IMR-90 (cell line): ENCODE results near the gene FOXN3. TPM values are rescaled to one million over a fixed set of nuclear protein-coding genes. Genes with fewer than 3 reads are reported as not detected.

ENCODE experiments used
- ATAC-seq: fragments of 200-7000 bp; cut with Tn5 transposase; 2 replicates; pipeline ENCODE4 v1.9.1; 2020; ENCODE audit warnings: low read depth, mild to moderate bottlenecking, moderate library complexity
- BruUV-seq: library from RNA; stranded (reverse); fragments of 400-500 nt; replicated peaks from 2 replicates; lab custom pipeline; 2021; lab: Mats Ljungman, UMichigan
- CTCF ChIA-PET: fragments of 300-600 bp; formaldehyde crosslinking; extraction: SDS; loops from one replicate; lab custom pipeline; 2021; ENCODE audit warnings: antibody characterized with exemption; lab: Yijun Ruan, JAX
- POLR2A ChIA-PET: fragments of 300-600 bp; sonication (Branson Sonifier 250); formaldehyde crosslinking; loops from one replicate; lab custom pipeline; 2022; ENCODE audit warnings: antibody characterized with exemption; ENCODE audit not compliant: unreplicated experiment; lab: Charles Lee
- DNase-seq: peaks from one replicate; pipeline ENCODE4 v3.0.0; 2013
- H2AFZ ChIP-seq: replicated peaks from 2 replicates; pipeline ENCODE3; 2013; ENCODE audit warnings: low read length, mild to moderate bottlenecking; ENCODE audit not compliant: poor library complexity
- H2AK5ac ChIP-seq: 2 replicates; pipeline ENCODE4 v1.6.1; 2013; ENCODE audit warnings: low read depth, low read length, inconsistent platforms
- H2AK9ac ChIP-seq: replicated peaks from 2 replicates; pipeline ENCODE3; 2013; ENCODE audit warnings: mild to moderate bottlenecking, low read depth, low read length, moderate library complexity; ENCODE audit not compliant: poor library complexity
- H2BK120ac ChIP-seq: 2 replicates; pipeline ENCODE4 v1.6.1; 2013; ENCODE audit warnings: low read depth, low read length, inconsistent platforms
- H2BK15ac ChIP-seq: 3 replicates; pipeline ENCODE4 v1.6.1; 2013; ENCODE audit warnings: low read depth, low read length, inconsistent platforms
- H2BK20ac ChIP-seq: 2 replicates; pipeline ENCODE4 v1.6.1; 2013; ENCODE audit warnings: low read depth, mild to moderate bottlenecking, inconsistent platforms, low read length, moderate library complexity
- H2BK5ac ChIP-seq: 2 replicates; pipeline ENCODE4 v1.6.1; 2013; ENCODE audit warnings: mild to moderate bottlenecking, low read depth, low read length, inconsistent platforms; ENCODE audit not compliant: poor library complexity, severe bottlenecking
- H3K14ac ChIP-seq: replicated peaks from 2 replicates; pipeline ENCODE4 v1.6.1; 2013; ENCODE audit warnings: low read depth, low read length, inconsistent platforms
- H3K18ac ChIP-seq: 2 replicates; pipeline ENCODE4 v1.6.1; 2013; ENCODE audit warnings: low read depth, low read length, control low read depth
- H3K23ac ChIP-seq: 2 replicates; pipeline ENCODE4 v1.6.1; 2013; ENCODE audit warnings: low read depth, low read length, inconsistent platforms
- H3K27ac ChIP-seq: 2 replicates; pipeline ENCODE4 v1.5.1; 2013; ENCODE audit warnings: mild to moderate bottlenecking, control low read depth, low read length; ENCODE audit not compliant: insufficient read depth
- H3K27me3 ChIP-seq: 2 replicates; pipeline ENCODE4 v1.6.1; 2013; ENCODE audit warnings: low read length; ENCODE audit not compliant: control insufficient read depth, insufficient read depth
- H3K36me3 ChIP-seq: 2 replicates; pipeline ENCODE4 v1.6.1; 2013; ENCODE audit warnings: low read length, mixed read lengths; ENCODE audit not compliant: control insufficient read depth, insufficient read depth
- H3K4ac ChIP-seq: 2 replicates; pipeline ENCODE4 v1.6.1; 2013; ENCODE audit warnings: low read depth, low read length, inconsistent platforms
- H3K4me1 ChIP-seq: 2 replicates; pipeline ENCODE4 v1.6.1; 2013; ENCODE audit warnings: low read length, mixed read lengths; ENCODE audit not compliant: control insufficient read depth, insufficient read depth
- H3K4me2 ChIP-seq: 2 replicates; pipeline ENCODE4 v1.6.1; 2013; ENCODE audit warnings: low read depth, mild to moderate bottlenecking, control low read depth, low read length, moderate library complexity
- H3K4me3 ChIP-seq: 2 replicates; pipeline ENCODE4 v1.5.1; 2013; ENCODE audit warnings: low read depth, mild to moderate bottlenecking, control low read depth, low read length, moderate library complexity; ENCODE audit not compliant: insufficient read depth
- H3K56ac ChIP-seq: 2 replicates; pipeline ENCODE4 v1.6.1; 2013; ENCODE audit warnings: low read length, inconsistent platforms; ENCODE audit not compliant: insufficient read depth; ENCODE audit errors: extremely low read depth
- H3K79me1 ChIP-seq, 2 experiments: 2 replicates each; pipeline ENCODE4 v1.6.1; 2013; ENCODE audit warnings: low read length in 2 of 2, inconsistent platforms in 1 of 2, low read depth in 1 of 2
- H3K9ac ChIP-seq: 2 replicates; pipeline ENCODE4 v1.6.1; 2013; ENCODE audit warnings: low read depth, low read length, control low read depth
- H3K9me1 ChIP-seq: 2 replicates; pipeline ENCODE4 v1.6.1; 2013; ENCODE audit warnings: low read length, inconsistent platforms; ENCODE audit not compliant: insufficient read depth
- H3K9me3 ChIP-seq: 2 replicates; pipeline ENCODE4 v1.6.1; 2013; ENCODE audit warnings: low read length; ENCODE audit not compliant: control insufficient read depth, insufficient read depth
- H4K20me1 ChIP-seq: 2 replicates; pipeline ENCODE4 v1.6.1; 2013; ENCODE audit warnings: low read length, inconsistent platforms; ENCODE audit not compliant: insufficient read depth
- H4K5ac ChIP-seq: 2 replicates; pipeline ENCODE4 v1.6.1; 2013; ENCODE audit warnings: mild to moderate bottlenecking, low read depth, low read length, control low read depth
- H4K8ac ChIP-seq, 2 experiments: 2 replicates each; pipeline ENCODE4 v1.6.1; 2013; ENCODE audit warnings: low read depth in 2 of 2, low read length in 2 of 2, control low read depth in 1 of 2, inconsistent platforms in 1 of 2
- H4K91ac ChIP-seq: 2 replicates; pipeline ENCODE4 v1.6.1; 2013; ENCODE audit warnings: low read depth, low read length, inconsistent platforms; ENCODE audit not compliant: insufficient read depth
- BHLHE40 ChIP-seq: fragments of 150-350 bp; IDR thresholded peaks from 2 replicates; pipeline ENCODE4 v1.6.1; 2016; ENCODE audit warnings: mild to moderate bottlenecking, low read depth, low read length
- CEBPB ChIP-seq: IDR thresholded peaks from 2 replicates; pipeline ENCODE4 v1.6.1; 2012; ENCODE audit warnings: low read depth, low read length, improper control_type of control experiment
- CHD1 ChIP-seq: IDR thresholded peaks from 2 replicates; pipeline ENCODE4 v1.6.1; 2012; ENCODE audit warnings: low read depth, low read length, improper control_type of control experiment
- CTCF ChIP-seq: conservative IDR thresholded peaks from 2 replicates; pipeline ENCODE4 v1.5.1; 2012; ENCODE audit warnings: mild to moderate bottlenecking, low read depth, low read length, improper control_type of control experiment
- ELK1 ChIP-seq: fragments of 150-350 bp; IDR thresholded peaks from 2 replicates; pipeline ENCODE4 v1.6.1; 2016; ENCODE audit warnings: low read depth, mild to moderate bottlenecking, low read length, moderate library complexity, borderline replicate concordance
- FOS ChIP-seq: fragments of 150-350 bp; IDR thresholded peaks from 2 replicates; pipeline ENCODE4 v1.6.1; 2016; ENCODE audit warnings: low read depth, low read length
- MAFK ChIP-seq: IDR thresholded peaks from 2 replicates; pipeline ENCODE4 v1.6.1; 2012; ENCODE audit warnings: low read depth, low read length, improper control_type of control experiment
- MAZ ChIP-seq: IDR thresholded peaks from 2 replicates; pipeline ENCODE4 v1.6.1; 2012; ENCODE audit warnings: low read depth, mild to moderate bottlenecking, low read length, improper control_type of control experiment, moderate library complexity, borderline replicate concordance
- MXI1 ChIP-seq: IDR thresholded peaks from 2 replicates; pipeline ENCODE4 v1.6.1; 2012; ENCODE audit warnings: low read depth, mild to moderate bottlenecking, low read length, moderate library complexity, borderline replicate concordance
- NFE2L2 ChIP-seq: fragments of 150-350 bp; IDR thresholded peaks from 2 replicates; pipeline ENCODE4 v1.6.1; 2016; ENCODE audit warnings: low read depth, mild to moderate bottlenecking, low read length
- POLR2A ChIP-seq: IDR thresholded peaks from 2 replicates; pipeline ENCODE4 v1.6.1; 2012; ENCODE audit warnings: mild to moderate bottlenecking, low read depth, low read length
- RAD21 ChIP-seq: IDR thresholded peaks from 2 replicates; pipeline ENCODE4 v1.6.1; 2012; ENCODE audit warnings: low read length, improper control_type of control experiment
- RCOR1 ChIP-seq: IDR thresholded peaks from 2 replicates; pipeline ENCODE4 v1.6.1; 2012; ENCODE audit warnings: mild to moderate bottlenecking, low read length, improper control_type of control experiment; ENCODE audit not compliant: insufficient replicate concordance
- RFX5 ChIP-seq: IDR thresholded peaks from 2 replicates; pipeline ENCODE4 v1.8.0; 2012; ENCODE audit warnings: low read depth, mild to moderate bottlenecking, low read length, moderate library complexity
- SMC3 ChIP-seq: fragments of 150-350 bp; IDR thresholded peaks from 2 replicates; pipeline ENCODE4 v1.6.1; 2016; ENCODE audit warnings: low read depth, mild to moderate bottlenecking, antibody characterized with exemption, low read length, moderate library complexity
- USF2 ChIP-seq: fragments of 150-350 bp; IDR thresholded peaks from 2 replicates; pipeline ENCODE4 v1.6.1; 2017; ENCODE audit warnings: mild to moderate bottlenecking, antibody characterized with exemption, low read length, low read depth
- WGBS, 2 experiments: methylation state at CpG; one replicate each; pipeline versions ENCODE4 v1.1.5 to v1.1.7; 2013; ENCODE audit warnings: missing lambda C conversion rate in 2 of 2; ENCODE audit not compliant: insufficient read length in 1 of 2; ENCODE audit errors: extremely low coverage in 2 of 2; 5-methylcytosine and 5-hydroxymethylcytosine counted together
- dilution Hi-C: fragments of 300-500 bp; cut with HindIII; formaldehyde crosslinking; loops from one replicate; pipeline ENCODE4 v1.14.3; 2018; ENCODE audit warnings: low sequenced_read_pairs; ENCODE audit not compliant: unreplicated experiment
- in situ Hi-C: fragments of 300-500 bp; cut with MboI; formaldehyde crosslinking; loops from 3 replicates; pipeline ENCODE4 v1.14.3; 2019; ENCODE audit warnings: low sequenced_read_pairs, inconsistent platforms, mixed read lengths
- intact Hi-C: fragments of 100-400 bp; cut with micrococcal nuclease; formaldehyde crosslinking; loops from 2 replicates; pipeline ENCODE4 v1.10.0; 2022
- polyA plus RNA-seq, 3 experiments: library from polyadenylated mRNA; depleted of rRNA; stranded (reverse); fragments of >200 nt; gene quantifications; 2 replicates each; pipeline ENCODE4 v1.2.3, GENCODE V29; 2012; ENCODE audit warnings: low replicate concordance in 1 of 3
- total RNA-seq: library from RNA; depleted of rRNA; stranded (reverse); fragments of >200 nt; gene quantifications from 2 replicates; pipeline ENCODE4 v1.2.3, GENCODE V29; 2012

FOXN3 gene
- total and polyA plus RNA-seq, 2 of the 4 experiments (the other 2 are of a cell fraction) = 22.6 to 33.7 TPM

- no peak overlapping the region for H2BK20ac ChIP-seq
- no peak overlapping the region for H3K23ac ChIP-seq
- H3K27ac ChIP-seq = no peak overlapping the region
- H4K20me1 ChIP-seq = no peaks in the 10 kb centered on the region
- in situ Hi-C loops (no loop called here), dilution Hi-C loops (no loop called here), intact Hi-C loops (no loop called here)
- peaks cover 2% of the 10 kb centered on the region; the same call in 1 of the 2 replicates for H3K36me3 ChIP-seq
- ChIA-PET POLR2A (no interaction called here), CTCF (no interaction called here)
- H3K4me2 ChIP-seq = no peak overlapping the region
- WGBS, 2 experiments = no CpG with 5 or more reads among the region's 9 CpGs
- H3K9ac ChIP-seq = no peak overlapping the region
- peak overlapping the region; percentile 56; the same call in 1 of the 2 replicates for H2AK5ac ChIP-seq
- H2AK9ac ChIP-seq = no peak overlapping the region
- no peak overlapping the region for H2BK15ac ChIP-seq
- no peaks in the 10 kb centered on the region for H3K4me1 ChIP-seq
- no peak overlapping the region for H2AFZ ChIP-seq
- H3K79me1 ChIP-seq = peaks cover 3 to 4% of the 10 kb centered on the region in 2 experiments; a peak in 2 of 4 replicates
- H3K4ac ChIP-seq = no peak overlapping the region
- H3K18ac ChIP-seq = no peak overlapping the region
- H3K56ac ChIP-seq = no peak overlapping the region
- no peaks in the 10 kb centered on the region for H3K9me3 ChIP-seq
- H3K9me1 ChIP-seq = no peaks in the 10 kb centered on the region
- H3K27me3 ChIP-seq = no peaks in the 10 kb centered on the region
- H3K14ac ChIP-seq = no peak overlapping the region
- no TSS peak for BruUV-seq
- no peak overlapping the region for H3K4me3 ChIP-seq
- ATAC-seq (no peak), DNase-seq (no peak)
- H2BK5ac ChIP-seq = no peak overlapping the region
- no peak overlapping the region for H4K8ac ChIP-seq
- H4K5ac ChIP-seq = no peak overlapping the region
- no peak for TF ChIP-seq MXI1
- no peak for TF ChIP-seq POLR2A
- no peak for TF ChIP-seq RCOR1
- TF ChIP-seq BHLHE40 = no peak
- TF ChIP-seq CHD1 = no peak
- no peak for TF ChIP-seq CEBPB
- no peak for TF ChIP-seq RAD21
- no peak for TF ChIP-seq MAZ
- TF ChIP-seq RFX5 = no peak
- TF ChIP-seq USF2 = no peak
- no peak for TF ChIP-seq ELK1
- TF ChIP-seq FOS = no peak
- no peak for TF ChIP-seq MAFK
- no peak for TF ChIP-seq SMC3
- TF ChIP-seq CTCF = no peak
- TF ChIP-seq NFE2L2 = no peak
- H2BK120ac ChIP-seq = no peak overlapping the region
- H4K91ac ChIP-seq = no peak overlapping the region
Measured at GRCh38 chr14:89455412-89455811, 38.4 kb upstream of the FOXN3 start.
